ENCODE data around the gene MORC1. TPM values are rescaled to one million over a fixed set of nuclear protein-coding genes. Genes with fewer than 3 reads are reported as not detected.

Gene MORC1
- polyA plus RNA-seq, 1 donor from 2014 or later = not detected

GRCh38 chr3:108946292-108947285 lies 171.3 kb downstream of the MORC1 start:
- Histone ChIP-seq H3K79me2 (replicated peaks; ENCODE audit: insufficient read depth, low read length) (no peaks in the 10 kb centered on the region), H3K27ac (ENCODE audit: low read length) (no peak overlapping the region), H3K9me3 (ENCODE audit: low read length) (no peaks in the 10 kb centered on the region), H4K20me1 (ENCODE audit: insufficient read depth) (no peaks in the 10 kb centered on the region), H3K27me3 (ENCODE audit: insufficient read depth, low read depth, low read length) (no peaks in the 10 kb centered on the region), H3K36me3 (ENCODE audit: insufficient read depth, low read length) (no peaks in the 10 kb centered on the region), H3K4me3 (ENCODE audit: low read length) (no peak overlapping the region), H3F3A (ENCODE audit: insufficient read depth, low read length, poor library complexity, severe bottlenecking) (peaks cover 4% of the 10 kb centered on the region), H3K9me2 (ENCODE audit: insufficient read depth, low read length) (no peaks in the 10 kb centered on the region), H3K9ac (ENCODE audit: low read length) (no peak overlapping the region), H2AFZ (ENCODE audit: low read depth, low read length) (no peak overlapping the region), H3K4me2 (ENCODE audit: low read length) (no peak overlapping the region)
- TF ChIP-seq POLR2AphosphoS5 (IDR thresholded peaks at IDR 0.05) = no peak
- no peak for TF ChIP-seq TAF1 (IDR thresholded peaks at IDR 0.05; ENCODE audit: low read depth)
- no peak for TF ChIP-seq EP300 (conservative IDR thresholded peaks at IDR 0.05; ENCODE audit: poor library complexity, severe bottlenecking)
- no peak for TF ChIP-seq RAD21 (conservative IDR thresholded peaks at IDR 0.05)
- no peak for TF ChIP-seq REST (IDR thresholded peaks at IDR 0.05; ENCODE audit: borderline replicate concordance)
- TF ChIP-seq SMC3 (conservative IDR thresholded peaks at IDR 0.05; ENCODE audit: poor library complexity) = no peak
- no peak for TF ChIP-seq EZH2 (IDR thresholded peaks at IDR 0.05; ENCODE audit: borderline replicate concordance, insufficient read depth, low read length, poor library complexity, severe bottlenecking)
- TF ChIP-seq CTCF (IDR thresholded peaks at IDR 0.05; ENCODE audit: poor library complexity, severe bottlenecking) = no peak
- TF ChIP-seq MXI1 (conservative IDR thresholded peaks at IDR 0.05; ENCODE audit: poor library complexity, severe bottlenecking) = no peak

GRCh38 chr3:108940568-108941263 lies 177.2 kb downstream of the MORC1 start:
- Histone ChIP-seq H3F3A (ENCODE audit: insufficient read depth, low read length, poor library complexity, severe bottlenecking) (no peaks in the 10 kb centered on the region), H3K79me2 (replicated peaks; ENCODE audit: insufficient read depth, low read length) (no peaks in the 10 kb centered on the region), H3K9me3 (ENCODE audit: low read length) (no peaks in the 10 kb centered on the region), H4K20me1 (ENCODE audit: insufficient read depth) (no peaks in the 10 kb centered on the region), H3K27ac (ENCODE audit: low read length) (no peak overlapping the region), H3K9me2 (ENCODE audit: insufficient read depth, low read length) (no peaks in the 10 kb centered on the region), H2AFZ (ENCODE audit: low read depth, low read length) (no peak overlapping the region), H3K4me2 (ENCODE audit: low read length) (no peak overlapping the region), H3K27me3 (ENCODE audit: insufficient read depth, low read depth, low read length) (no peaks in the 10 kb centered on the region), H3K9ac (ENCODE audit: low read length) (no peak overlapping the region), H3K4me3 (ENCODE audit: low read length) (no peak overlapping the region), H3K36me3 (ENCODE audit: insufficient read depth, low read length) (no peaks in the 10 kb centered on the region)
- TF ChIP-seq CTCF (IDR thresholded peaks at IDR 0.05; ENCODE audit: poor library complexity, severe bottlenecking) (no peak), MXI1 (conservative IDR thresholded peaks at IDR 0.05; ENCODE audit: poor library complexity, severe bottlenecking) (no peak), EP300 (conservative IDR thresholded peaks at IDR 0.05; ENCODE audit: poor library complexity, severe bottlenecking) (no peak), SMC3 (conservative IDR thresholded peaks at IDR 0.05; ENCODE audit: poor library complexity) (no peak), POLR2AphosphoS5 (IDR thresholded peaks at IDR 0.05) (no peak), RAD21 (conservative IDR thresholded peaks at IDR 0.05) (no peak), TAF1 (IDR thresholded peaks at IDR 0.05; ENCODE audit: low read depth) (no peak), EZH2 (IDR thresholded peaks at IDR 0.05; ENCODE audit: borderline replicate concordance, insufficient read depth, low read length, poor library complexity, severe bottlenecking) (no peak), REST (IDR thresholded peaks at IDR 0.05; ENCODE audit: borderline replicate concordance) (no peak)
